Upper lobe of left lung (tissue), 6 donors: ENCODE results near the gene MKNK2. TPM values are rescaled to one million over a fixed set of nuclear protein-coding genes. Genes with fewer than 3 reads are reported as not detected.

Source experiments
- ATAC-seq, 2 donors: fragments of 200-7000 bp; cut with Tn5 transposase; one replicate each; pipeline ENCODE4 v1.9.1; 2022; ENCODE audit warnings: mild to moderate bottlenecking in 2 of 2, moderate library complexity in 2 of 2; ENCODE audit not compliant: low FRiP score in 2 of 2
- DNase-seq, 2 donors: peaks; one replicate each; pipeline ENCODE4 v3.0.0-alpha.2; 2019 to 2020
- H3K27ac ChIP-seq, 4 donors: fragments of 200-600 bp; sonication (generic); one replicate each; pipeline ENCODE4 v1.5.1; 2016 to 2019
- H3K27me3 ChIP-seq, 4 donors: fragments of 200-600 bp; sonication (generic); one replicate each; pipeline ENCODE4 v1.5.1; 2017 to 2019
- H3K36me3 ChIP-seq, 4 donors: fragments of 200-600 bp; sonication (generic); one replicate each; pipeline ENCODE4 v1.5.1; 2016 to 2019
- H3K4me1 ChIP-seq, 4 donors: fragments of 200-600 bp; sonication (generic); one replicate each; pipeline ENCODE4 v1.5.1; 2018 to 2019
- H3K4me3 ChIP-seq, 4 donors: fragments of 200-600 bp; sonication (generic); one replicate each; pipeline ENCODE4 v1.5.1; 2017 to 2019; ENCODE audit warnings: mild to moderate bottlenecking in 2 of 4, moderate library complexity in 1 of 4
- H3K9me3 ChIP-seq, 4 donors: fragments of 200-600 bp; sonication (generic); one replicate each; pipeline ENCODE4 v1.5.1; 2018 to 2019
- CTCF ChIP-seq, 6 experiments: fragments of 450-650 bp in 4 of 6; fragments of 200-600 bp in 2 of 6; sonication (generic) in 2 of 6; IDR thresholded peaks; one replicate each; pipeline ENCODE4 v1.5.1; 2016 to 2019; ENCODE audit warnings: antibody characterized with exemption in 6 of 6
- EP300 ChIP-seq, 4 donors: sonication (generic); formaldehyde crosslinking; IDR thresholded peaks; one replicate each; pipeline ENCODE4 v1.5.1; 2017; ENCODE audit warnings: antibody characterized with exemption in 4 of 4, control low read depth in 2 of 4
- POLR2A ChIP-seq, 4 donors: fragments of 450-650 bp; IDR thresholded peaks; one replicate each; pipeline ENCODE4 v1.5.1; 2016 to 2017; ENCODE audit warnings: antibody characterized with exemption in 4 of 4, mild to moderate bottlenecking in 2 of 4
- POLR2AphosphoS5 ChIP-seq, 2 donors: sonication (generic); formaldehyde crosslinking; IDR thresholded peaks; one replicate each; pipeline ENCODE4 v1.5.1; 2017; ENCODE audit warnings: antibody characterized with exemption in 2 of 2
- WGBS, 2 donors: methylation state at CpG; one replicate each; pipeline ENCODE4 v1.1.5; 2017 to 2018; 5-methylcytosine and 5-hydroxymethylcytosine counted together
- total RNA-seq, 6 donors: library from RNA; depleted of rRNA in 4 of 6; stranded (reverse); fragments of >200 nt in 4 of 6; gene quantifications; one replicate each; pipeline versions ENCODE4 v1.1.0 to v1.2.1, GENCODE V29; 2016 to 2021
- donor health status: DM: no; HTN: no; CAD: no; lungs with moderate emphysema.
- donor health status: DM: no; HTN: yes; CAD: no; lungs with severe emphysema.

The MKNK2 gene
- total RNA-seq, 6 donors from 2014 or later, result 200 to 397 (median 264) TPM

DNA sequence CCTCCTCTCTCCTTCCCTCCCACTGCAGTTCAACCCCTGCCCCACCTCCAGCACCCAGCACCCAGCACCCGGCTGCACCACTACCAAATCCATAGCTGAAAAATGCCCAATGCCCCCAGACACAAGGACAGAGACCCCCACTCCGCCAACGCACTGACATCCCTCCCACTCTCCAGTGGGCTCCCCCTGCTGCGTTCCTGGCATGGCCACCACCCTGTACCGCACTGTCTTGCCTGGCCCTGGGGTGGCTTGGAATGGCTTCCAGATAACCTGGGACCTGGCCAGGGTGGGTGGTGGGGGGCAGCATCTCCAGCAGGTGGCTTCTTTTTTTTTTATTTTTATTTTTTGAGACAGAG is 5.8 kb upstream of the MKNK2 start:
- no peak for ATAC-seq
- peak overlapping the region; percentile 97 to 100 (median 100) for H3K27ac ChIP-seq
- no peak for TF ChIP-seq EP300 (IDR thresholded peaks at IDR 0.05)
- H3K4me1 ChIP-seq, result peaks cover 75 to 90% (median 78%) of the 10 kb centered on the region in 4 donors
- 8 to 47% methylated on average over 2 to 4 of the region's 5 CpGs for WGBS, 2 donors
- no peaks in the 10 kb centered on the region for H3K36me3 ChIP-seq
- no peak overlapping the region for H3K4me3 ChIP-seq
- no peaks in the 10 kb centered on the region for H3K9me3 ChIP-seq
- H3K27me3 ChIP-seq, result no peaks in the 10 kb centered on the region
- DNase-seq, result peak in 1 of 2 donors; percentile 25

GRCh38 chr19:2055931-2056836 is 5.1 kb upstream of the MKNK2 start:
- TF ChIP-seq POLR2A (IDR thresholded peaks at IDR 0.05) (peak in 2 of 4 donors; percentile 24 to 37), POLR2AphosphoS5 (IDR thresholded peaks at IDR 0.05) (peak; percentile 55 to 72), EP300 (IDR thresholded peaks at IDR 0.05) (no peak), CTCF (IDR thresholded peaks at IDR 0.05) (no peak)
- Histone ChIP-seq H3K4me1 (peaks cover 80 to 93% (median 83%) of the 10 kb centered on the region in 4 donors), H3K9me3 (no peaks in the 10 kb centered on the region), H3K27me3 (no peaks in the 10 kb centered on the region), H3K27ac (peak overlapping the region; percentile 97 to 100 (median 100)), H3K4me3 (peak overlapping the region in 3 of 4 donors; percentile 21 to 40 (median 33)), H3K36me3 (no peaks in the 10 kb centered on the region)
- ATAC-seq (peak; percentile 0 to 56), DNase-seq (peak; percentile 64 to 81)
- 4 to 12% methylated on average over 7 to 13 of the region's 22 CpGs for WGBS, 2 donors

- ATAC-seq (no peak), DNase-seq (no peak)
- TF ChIP-seq EP300 (IDR thresholded peaks at IDR 0.05), result no peak
- TF ChIP-seq POLR2A (IDR thresholded peaks at IDR 0.05), result no peak
- TF ChIP-seq CTCF (IDR thresholded peaks at IDR 0.05), result no peak
- TF ChIP-seq POLR2AphosphoS5 (IDR thresholded peaks at IDR 0.05), result no peak
- no peak overlapping the region for H3K4me3 ChIP-seq
- WGBS, 2 donors, result 84 to 90% methylated on average over 5 to 6 of the region's 8 CpGs
- H3K4me1 ChIP-seq, result peaks cover 69 to 79% (median 73%) of the 10 kb centered on the region in 4 donors
- no peaks in the 10 kb centered on the region for H3K27me3 ChIP-seq
- no peaks in the 10 kb centered on the region for H3K9me3 ChIP-seq
- H3K36me3 ChIP-seq, result no peaks in the 10 kb centered on the region
- peak overlapping the region; percentile 49 to 100 (median 98) for H3K27ac ChIP-seq
Observed at GRCh38 chr19:2054763-2055162, 3.7 kb upstream of the MKNK2 start.

DNA sequence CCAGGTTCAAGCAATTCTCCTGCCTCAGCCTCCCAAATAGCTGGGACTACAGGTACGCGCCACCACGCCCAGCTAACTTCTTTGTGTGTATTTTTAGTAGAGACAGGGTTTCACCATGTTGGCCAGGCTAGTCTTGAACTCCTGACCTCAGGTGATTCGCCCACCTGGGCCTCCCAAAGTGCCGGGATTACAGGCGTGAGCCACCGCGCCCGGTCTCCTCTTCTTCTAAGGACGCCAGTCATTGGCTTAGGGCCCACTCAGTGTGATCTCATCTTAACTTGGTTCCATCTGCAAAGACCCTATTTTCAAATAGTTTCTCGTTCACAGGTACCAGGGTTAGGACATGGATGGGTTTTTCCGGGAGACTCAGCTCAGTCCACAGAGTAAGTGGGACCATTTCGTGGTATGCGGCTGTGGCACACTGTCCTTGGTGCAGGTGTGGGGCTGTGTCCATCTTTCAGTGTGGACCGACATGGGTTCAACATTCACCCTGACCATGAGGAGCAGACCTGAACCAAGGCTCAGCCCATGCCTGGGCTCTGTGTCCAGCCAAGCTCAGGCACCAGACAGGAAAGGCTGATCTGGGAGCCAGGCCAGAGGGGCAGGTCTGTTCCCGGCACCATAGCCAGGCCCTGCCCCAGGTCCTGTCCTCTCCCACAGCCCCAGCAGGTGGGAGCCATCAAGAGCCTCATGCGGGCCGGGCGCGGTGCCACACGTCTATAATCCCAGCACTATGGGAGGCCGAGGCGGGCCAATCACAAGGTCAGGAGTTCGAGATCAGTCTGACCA is 2.8 kb upstream of the MKNK2 start:
- 79 to 84% methylated on average over 19 to 23 of the region's 24 CpGs for WGBS, 2 donors
- peaks cover 0 to 9% (median 3%) of the 10 kb centered on the region in 4 donors for H3K36me3 ChIP-seq
- TF ChIP-seq POLR2AphosphoS5 (IDR thresholded peaks at IDR 0.05), result peak; percentile 78 to 89
- TF ChIP-seq EP300 (IDR thresholded peaks at IDR 0.05), result peak in 1 of 4 donors; percentile 36
- no peak for TF ChIP-seq POLR2A (IDR thresholded peaks at IDR 0.05)
- TF ChIP-seq CTCF (IDR thresholded peaks at IDR 0.05), result no peak
- peaks cover 66 to 79% (median 72%) of the 10 kb centered on the region in 4 donors for H3K4me1 ChIP-seq
- no peaks in the 10 kb centered on the region for H3K9me3 ChIP-seq
- H3K27ac ChIP-seq, result peak overlapping the region; percentile 49 to 100 (median 98)
- no peak overlapping the region for H3K4me3 ChIP-seq
- DNase-seq (peak; percentile 84 to 93), ATAC-seq (no peak)
- no peaks in the 10 kb centered on the region for H3K27me3 ChIP-seq
